AG10803 (cell line): ENCODE data around the gene NNMT.

Experiments used
- DNase-seq: peaks from one replicate; pipeline ENCODE4 v3.0.0; 2010; ENCODE audit warnings: low read depth
- H3K4me3 ChIP-seq: 2 replicates; pipeline ENCODE4 v1.5.1; 2011; ENCODE audit warnings: mild to moderate bottlenecking, low read length, control low read depth
- TF ChIP-seq, protein P1 (sequence below): conservative IDR thresholded peaks from 2 replicates; pipeline ENCODE4 v1.5.1; 2011; ENCODE audit warnings: mild to moderate bottlenecking, low read length, control low read depth, inconsistent platforms

The NNMT gene

DNA sequence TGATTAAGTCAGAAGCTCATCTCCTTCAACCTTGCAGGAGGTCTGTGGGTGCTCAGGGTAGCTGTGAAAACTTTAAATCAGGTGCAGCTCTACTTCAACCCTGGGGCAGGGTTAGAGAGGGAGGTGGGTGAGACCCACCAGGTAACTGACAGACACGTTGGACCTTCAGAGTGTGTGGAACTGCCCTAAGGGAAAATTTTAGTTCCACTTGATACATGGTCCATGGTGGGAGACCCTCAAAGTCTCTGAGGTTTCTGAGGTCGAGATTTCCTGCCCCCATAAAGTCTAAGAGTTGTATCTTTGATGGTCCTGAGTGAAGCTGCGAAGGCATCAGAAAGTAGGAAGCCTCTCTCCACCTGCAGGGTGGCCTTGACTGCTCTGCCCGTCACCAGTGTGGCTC lies 23.9 kb upstream of the NNMT start:
- TF ChIP-seq, protein P1, sequence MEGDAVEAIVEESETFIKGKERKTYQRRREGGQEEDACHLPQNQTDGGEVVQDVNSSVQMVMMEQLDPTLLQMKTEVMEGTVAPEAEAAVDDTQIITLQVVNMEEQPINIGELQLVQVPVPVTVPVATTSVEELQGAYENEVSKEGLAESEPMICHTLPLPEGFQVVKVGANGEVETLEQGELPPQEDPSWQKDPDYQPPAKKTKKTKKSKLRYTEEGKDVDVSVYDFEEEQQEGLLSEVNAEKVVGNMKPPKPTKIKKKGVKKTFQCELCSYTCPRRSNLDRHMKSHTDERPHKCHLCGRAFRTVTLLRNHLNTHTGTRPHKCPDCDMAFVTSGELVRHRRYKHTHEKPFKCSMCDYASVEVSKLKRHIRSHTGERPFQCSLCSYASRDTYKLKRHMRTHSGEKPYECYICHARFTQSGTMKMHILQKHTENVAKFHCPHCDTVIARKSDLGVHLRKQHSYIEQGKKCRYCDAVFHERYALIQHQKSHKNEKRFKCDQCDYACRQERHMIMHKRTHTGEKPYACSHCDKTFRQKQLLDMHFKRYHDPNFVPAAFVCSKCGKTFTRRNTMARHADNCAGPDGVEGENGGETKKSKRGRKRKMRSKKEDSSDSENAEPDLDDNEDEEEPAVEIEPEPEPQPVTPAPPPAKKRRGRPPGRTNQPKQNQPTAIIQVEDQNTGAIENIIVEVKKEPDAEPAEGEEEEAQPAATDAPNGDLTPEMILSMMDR: no peak
- no peak for DNase-seq
- no peak overlapping the region for H3K4me3 ChIP-seq

DNA sequence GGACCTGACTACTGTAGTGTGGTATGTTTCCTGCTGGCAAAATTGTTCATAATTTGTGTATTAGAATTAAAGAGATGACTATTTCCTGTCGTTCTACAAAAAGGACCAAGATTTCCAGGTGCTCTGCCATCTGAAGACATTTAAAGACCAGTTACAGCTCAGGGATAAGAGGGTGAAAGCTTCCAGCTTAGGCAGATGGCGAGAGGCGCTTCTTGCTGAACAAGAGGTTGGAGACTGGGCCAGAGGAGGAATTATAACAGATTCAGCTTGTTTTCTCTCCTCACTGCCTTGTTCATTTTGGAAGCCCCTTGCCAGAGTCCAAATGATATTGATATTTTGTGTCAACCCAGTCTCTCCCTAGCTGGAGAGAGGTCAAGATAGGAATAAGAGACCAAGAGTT lies 23.1 kb upstream of the NNMT start:
- TF ChIP-seq, protein P1: no peak
- no peak overlapping the region for H3K4me3 ChIP-seq
- no peak for DNase-seq

DNA sequence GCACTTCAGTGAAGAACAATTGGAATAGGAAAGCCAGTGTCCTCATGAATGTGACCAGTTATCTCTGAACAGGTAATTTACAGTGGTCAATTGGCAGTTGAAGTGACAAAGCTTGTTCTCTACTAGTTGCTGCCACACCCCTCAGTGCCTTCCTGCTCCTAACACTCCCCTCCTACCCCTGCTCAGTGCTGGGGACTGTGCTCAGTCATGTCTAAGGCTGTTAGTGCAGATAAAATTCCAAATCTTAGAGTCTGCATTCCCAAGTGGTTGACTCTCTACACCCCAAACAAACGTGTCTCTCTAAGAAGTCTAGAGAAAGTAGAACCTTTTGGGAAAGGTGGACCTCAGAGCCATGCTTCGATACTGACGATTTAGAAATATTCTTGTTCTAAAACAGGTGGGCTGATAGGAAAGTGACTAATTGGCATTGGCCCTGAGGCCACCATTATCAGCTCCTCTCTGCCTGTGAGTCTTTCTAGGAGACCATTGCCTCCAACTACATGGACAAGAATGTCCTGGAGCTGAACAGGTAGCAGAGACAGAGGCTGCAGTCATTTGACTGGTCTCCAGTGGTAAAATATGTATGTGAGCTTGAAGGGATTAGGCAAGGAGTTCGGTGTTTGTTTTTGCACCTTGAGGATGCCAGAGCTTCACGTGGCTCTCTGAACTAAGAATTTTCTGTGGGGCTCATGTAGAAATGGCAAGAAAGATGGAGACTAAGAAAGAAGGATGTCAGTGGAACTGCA lies 22.1 kb upstream of the NNMT start:
- TF ChIP-seq, protein P1: no peak
- DNase-seq: no peak
- no peak overlapping the region for H3K4me3 ChIP-seq

DNA sequence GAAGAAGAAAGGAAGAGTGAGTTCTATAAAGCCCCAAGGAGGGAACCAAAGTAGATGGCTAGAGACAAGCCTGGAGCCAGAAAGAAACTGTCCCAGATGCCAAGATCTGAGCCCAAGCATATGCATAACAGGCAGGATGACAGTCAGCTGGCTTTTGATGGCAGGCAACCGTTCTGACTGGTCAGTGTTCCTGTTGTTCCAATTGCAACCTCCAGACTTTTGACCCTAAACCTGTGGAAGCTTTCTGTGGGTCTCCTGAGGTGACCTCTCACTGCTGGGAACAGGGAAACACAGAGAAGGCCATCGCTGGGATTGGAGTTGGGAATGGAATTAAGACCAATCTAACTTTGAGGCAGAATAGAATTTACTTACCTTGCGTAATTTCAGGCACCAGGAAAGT lies 21.6 kb upstream of the NNMT start:
- H3K4me3 ChIP-seq: no peak overlapping the region
- no peak for DNase-seq
- TF ChIP-seq, protein P1: no peak

DNA sequence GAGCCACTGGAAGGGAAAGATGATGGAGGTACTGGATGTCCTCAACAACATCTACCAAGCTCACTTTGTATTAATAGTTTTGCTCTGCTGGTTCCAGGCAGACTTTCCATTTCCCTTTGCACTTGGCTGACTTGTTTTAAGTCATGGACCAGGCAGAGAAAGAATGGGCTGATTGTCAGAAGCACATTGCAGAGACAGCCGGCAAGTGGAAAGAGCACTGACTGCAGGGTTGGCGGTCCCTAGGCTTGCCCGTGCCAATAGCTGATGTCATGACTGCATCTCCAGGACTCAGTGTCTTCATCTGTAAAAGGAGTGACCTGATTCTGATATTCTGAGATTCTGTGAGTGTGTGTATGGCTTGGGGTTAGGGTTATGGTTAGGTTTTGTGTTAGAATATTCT lies 20.9 kb upstream of the NNMT start:
- TF ChIP-seq, protein P1: no peak
- H3K4me3 ChIP-seq: no peak overlapping the region
- DNase-seq: no peak

DNA sequence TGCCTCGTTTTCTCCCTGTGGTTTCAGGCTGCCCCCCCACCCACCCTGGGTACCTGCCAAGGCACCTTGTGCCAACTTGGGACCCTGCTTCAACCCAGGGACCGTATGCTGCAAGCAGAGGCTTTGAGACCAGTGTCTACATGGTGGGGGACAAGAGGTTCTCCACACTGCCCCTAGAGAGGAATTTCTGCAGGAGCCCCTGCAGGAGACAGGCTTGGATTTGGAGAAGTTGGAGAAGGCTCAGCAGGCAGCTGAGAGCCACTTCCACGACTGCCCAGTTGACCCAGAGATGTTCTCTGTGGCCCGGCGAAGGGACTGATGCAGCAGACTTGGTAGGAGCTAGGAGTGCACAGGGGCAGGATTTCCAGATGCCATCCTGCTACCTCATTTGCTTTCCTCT lies 20.1 kb upstream of the NNMT start:
- TF ChIP-seq, protein P1: no peak
- DNase-seq: no peak
- no peak overlapping the region for H3K4me3 ChIP-seq

DNA sequence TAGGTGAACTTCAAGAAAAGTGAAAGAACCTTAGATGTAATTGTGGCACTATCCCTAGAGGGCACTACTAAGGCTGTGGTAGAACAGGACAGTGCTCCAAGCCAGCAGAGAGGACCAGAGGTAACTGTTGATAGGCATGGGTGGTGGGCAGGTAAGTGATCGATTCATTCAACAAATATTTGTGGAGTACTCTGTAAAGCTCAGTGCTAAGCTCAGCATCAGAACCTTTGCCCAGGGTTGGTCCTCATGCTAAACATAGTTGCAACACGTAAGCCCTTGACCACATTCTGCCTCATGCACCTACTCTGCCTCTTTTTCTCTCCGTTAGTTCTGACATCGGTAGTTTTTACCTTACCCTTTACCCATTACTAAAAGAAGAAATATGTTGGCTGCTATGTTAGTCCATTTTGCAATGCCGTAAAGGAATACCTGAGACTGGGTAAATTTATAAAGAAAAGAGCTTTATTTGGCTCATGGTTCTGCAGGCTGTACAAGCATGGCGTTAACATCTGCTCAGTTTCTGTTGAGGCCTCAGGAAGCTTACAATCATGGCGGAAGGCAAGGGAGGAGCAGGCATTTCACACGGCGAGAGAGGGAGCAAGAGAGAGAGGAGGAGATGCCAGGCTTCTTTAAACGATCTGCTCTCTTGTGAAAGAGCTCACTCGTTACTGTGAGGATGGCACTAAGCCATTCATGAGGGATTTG lies 18.4 kb upstream of the NNMT start:
- H3K4me3 ChIP-seq: no peak overlapping the region
- TF ChIP-seq, protein P1: no peak
- DNase-seq: no peak
